GM19324 (cell line): Measurements from ENCODE around the gene PCBD2.
"Not testable (repeated sequence)": the region's sequence is repeated elsewhere in the genome, so short reads cannot be mapped to it uniquely, and the experiment has no call there.

Experiments
- ATAC-seq: cut with Tn5 transposase; IDR thresholded peaks from one replicate; pipeline ENCODE4 v1.9.1; 2021; ENCODE audit warnings: mild to moderate bottlenecking, moderate library complexity; ENCODE audit not compliant: unreplicated experiment, low FRiP score

The PCBD2 gene

DNA sequence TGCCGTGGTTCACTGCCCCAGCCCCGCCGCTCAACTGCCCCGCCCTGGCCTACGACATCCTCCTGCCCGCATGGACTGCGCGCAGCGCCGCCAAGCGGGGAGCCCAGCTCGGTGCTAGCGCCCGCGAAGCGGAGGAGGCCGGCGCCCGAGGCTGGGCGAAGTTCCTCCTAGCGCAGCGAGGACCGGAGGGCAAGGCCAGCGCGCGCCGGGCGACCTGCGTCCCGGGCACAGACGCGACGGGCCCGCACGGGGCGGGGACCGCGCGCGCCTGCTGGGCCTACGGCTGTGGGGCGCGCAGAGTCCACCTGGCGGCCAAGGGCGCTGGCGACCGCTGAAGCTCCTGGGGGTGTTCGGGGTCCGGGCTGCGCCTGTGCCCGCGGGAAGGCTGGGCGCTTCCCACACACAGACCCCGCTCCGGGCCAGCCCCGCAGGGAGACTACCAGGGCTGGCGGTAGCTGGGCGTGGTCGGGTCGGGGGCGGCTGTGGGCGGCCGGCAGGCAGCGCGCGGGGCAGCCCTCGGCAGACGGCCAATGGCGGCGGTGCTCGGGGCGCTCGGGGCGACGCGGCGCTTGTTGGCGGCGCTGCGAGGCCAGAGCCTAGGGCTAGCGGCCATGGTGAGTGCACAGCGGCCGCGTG is at the start of gene PCBD2:
PCBD2 (plus strand) TSS at position 522 of the 636 bp plus-strand sequence; CDS start at position 531, 9 bp downstream.
- peak; percentile 83 for ATAC-seq

DNA sequence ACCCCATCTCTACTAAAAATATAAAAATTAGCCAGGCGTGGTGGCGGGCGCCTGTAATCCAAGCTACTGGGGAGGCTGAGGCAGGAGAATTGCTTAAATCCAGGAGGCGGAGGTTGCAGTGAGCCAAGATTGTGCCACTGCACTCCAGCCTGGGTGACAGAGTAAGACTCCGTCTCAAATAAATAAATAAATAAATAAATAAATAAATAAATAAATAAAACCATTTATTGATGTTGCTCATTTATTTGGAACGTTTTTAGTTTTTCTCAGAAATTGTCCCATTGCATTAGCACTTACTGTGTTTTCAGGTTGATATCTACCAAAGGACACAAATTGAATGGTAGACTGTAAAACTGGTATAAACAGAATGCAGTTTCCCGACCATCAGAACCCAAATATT is 48.5 kb upstream of the PCBD2 start:
- not testable (repeated sequence) for ATAC-seq

GRCh38 chr5:134857401-134857800 is 47.5 kb upstream of the PCBD2 start:
- ATAC-seq, result no peak

DNA sequence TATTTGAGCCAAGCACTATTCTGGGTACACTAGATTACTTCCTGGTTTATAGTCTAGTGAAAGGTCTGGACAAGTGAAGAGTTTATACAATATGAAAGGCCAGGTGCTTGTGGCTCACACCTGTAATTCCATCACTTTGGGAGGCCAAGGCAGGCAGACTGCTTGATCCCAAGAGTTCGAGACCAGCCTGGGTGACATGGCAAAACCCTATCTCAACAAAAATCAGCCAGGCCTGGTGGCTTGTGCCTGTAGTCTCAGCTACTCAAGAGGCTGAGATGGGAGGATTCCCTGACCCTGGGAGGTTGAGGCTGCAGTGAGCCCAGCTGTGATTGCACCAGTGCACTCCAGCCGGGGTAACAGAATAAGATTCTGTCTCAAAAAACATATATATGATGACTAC is 40.2 kb upstream of the PCBD2 start:
- ATAC-seq, result no peak

DNA sequence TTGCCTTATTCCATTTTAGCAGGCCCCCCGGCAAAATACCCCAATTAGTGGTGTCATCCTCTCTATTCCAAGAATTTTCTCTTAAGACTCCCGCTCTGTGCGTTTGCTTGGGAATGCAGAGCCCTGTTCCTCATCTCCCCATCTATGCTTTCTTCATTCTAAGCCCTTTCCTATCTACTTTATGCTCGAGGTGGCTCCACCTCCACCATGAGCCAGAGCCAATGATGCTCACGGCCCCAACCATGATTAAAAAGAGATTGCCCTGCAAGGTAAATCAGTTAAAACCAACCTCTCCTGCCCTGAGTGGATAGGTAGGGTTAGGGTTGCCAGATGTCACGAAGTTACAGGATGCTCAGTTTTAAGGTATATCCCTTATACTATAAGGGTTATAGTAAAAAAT is 31.4 kb upstream of the PCBD2 start:
- no peak for ATAC-seq

GRCh38 chr5:134873987-134874830 is 30.7 kb upstream of the PCBD2 start, which contains the start of gene TXNDC15:
TSS of gene TXNDC15 (plus strand) at chr5:134874371. CDS start at chr5:134874428, 57 bp downstream.
- ATAC-seq, result peak; percentile 67

- ATAC-seq, result peak; percentile 24
Measured at GRCh38 chr5:134874831-134875655, 29.9 kb upstream of the PCBD2 start.

DNA sequence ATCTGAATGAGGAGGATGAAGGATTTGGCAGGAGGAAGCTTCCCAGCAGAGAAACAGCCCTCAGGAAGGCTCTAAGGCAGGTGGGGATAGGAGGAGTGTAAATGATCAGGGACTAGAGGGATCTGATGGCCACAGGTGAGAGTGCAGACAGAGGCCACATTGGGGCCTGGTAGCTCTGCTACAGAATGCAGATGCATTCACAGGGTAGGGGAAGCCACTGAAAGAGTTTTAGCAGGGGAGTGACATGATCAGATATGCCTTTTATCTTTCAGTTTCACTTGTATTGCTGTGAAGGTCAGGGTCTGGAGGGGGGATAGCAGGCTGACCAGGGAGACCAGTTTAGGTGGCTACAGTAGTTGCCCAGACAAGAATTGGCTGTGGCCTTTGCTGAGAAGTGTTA is 27.8 kb upstream of the PCBD2 start:
- peak; percentile 45 for ATAC-seq

DNA sequence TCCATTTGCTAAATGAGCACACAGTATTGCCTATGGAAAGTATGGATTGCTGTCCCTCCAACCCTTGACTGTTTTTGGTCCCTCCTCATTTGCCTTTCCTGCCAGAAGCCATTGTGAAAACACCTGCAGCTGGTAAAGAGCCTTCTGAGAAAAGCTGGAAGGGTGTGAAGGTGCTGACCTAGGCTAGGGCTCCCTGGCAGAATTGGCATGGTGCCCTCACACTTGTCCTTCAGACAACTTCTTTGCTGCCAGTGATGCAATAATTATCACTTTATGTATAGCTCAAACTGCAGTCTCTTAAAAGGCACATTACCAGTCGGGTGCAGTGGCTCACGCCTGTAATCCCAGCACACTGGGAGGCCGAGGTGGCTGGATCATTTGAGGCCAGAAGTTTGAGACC is 26.5 kb upstream of the PCBD2 start:
- no peak for ATAC-seq

DNA sequence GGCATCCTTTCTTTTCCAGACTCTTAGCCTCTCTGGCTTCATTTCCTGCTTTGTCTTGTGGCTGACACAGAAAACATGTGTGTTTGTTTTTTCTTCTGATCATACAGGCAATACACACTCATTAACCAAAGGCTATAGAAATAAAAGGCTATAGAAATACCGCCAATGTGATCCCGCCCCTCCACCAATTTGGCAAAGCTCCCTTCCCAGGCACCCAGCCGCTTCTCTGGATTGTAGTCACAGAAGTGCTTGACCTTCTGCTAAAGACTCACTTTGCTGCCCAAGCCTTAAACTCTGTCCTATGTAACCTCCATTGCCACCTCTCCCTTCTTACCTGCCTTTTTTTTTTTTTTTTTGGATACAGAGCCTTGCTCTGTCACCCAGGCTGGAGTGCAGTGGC is 25.5 kb upstream of the PCBD2 start:
- ATAC-seq, result no peak

- not testable (repeated sequence) for ATAC-seq
Measured at GRCh38 chr5:134880937-134881336, 24.0 kb upstream of the PCBD2 start.

DNA sequence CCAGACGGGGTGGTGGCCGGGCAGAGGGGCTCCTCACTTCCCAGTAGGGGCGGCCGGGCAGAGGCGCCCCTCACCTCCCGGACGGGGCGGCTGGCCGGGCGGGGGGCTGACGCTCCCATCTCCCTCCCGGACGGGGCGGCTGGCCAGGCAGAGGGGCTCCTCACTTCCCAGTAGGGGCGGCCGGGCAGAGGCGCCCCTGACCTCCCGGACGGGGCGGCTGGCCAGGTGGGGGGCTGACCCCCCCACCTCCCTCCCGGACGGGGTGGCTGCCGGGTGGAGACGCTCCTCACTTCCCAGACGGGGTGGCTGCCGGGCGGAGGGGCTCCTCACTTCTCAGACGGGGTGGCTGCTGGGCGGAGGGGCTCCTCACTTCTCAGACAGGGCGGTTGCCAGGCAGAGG is 23.2 kb upstream of the PCBD2 start:
- not testable (repeated sequence) for ATAC-seq

DNA sequence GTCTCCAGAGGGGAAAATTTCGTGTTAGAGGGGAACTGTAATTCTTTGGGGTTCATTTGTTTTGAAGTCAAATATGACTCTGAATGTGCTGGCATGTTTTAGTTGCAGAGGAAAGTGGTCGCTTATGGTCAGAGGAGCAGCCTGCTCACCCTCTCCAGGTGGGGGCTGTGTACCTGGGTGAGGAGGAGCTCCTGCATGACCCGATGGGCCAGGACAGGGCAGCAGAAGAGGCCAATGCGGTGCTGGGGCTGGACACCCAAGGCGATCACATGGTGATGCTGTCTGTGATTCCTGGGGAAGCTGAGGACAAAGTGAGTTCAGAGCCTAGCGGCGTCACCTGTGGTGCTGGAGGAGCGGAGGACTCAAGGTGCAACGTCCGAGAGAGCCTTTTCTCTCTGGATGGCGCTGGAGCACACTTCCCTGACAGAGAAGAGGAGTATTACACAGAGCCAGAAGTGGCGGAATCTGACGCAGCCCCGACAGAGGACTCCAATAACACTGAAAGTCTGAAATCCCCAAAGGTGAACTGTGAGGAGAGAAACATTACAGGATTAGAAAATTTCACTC is 17.3 kb upstream of the PCBD2 start:
- no peak for ATAC-seq

DNA sequence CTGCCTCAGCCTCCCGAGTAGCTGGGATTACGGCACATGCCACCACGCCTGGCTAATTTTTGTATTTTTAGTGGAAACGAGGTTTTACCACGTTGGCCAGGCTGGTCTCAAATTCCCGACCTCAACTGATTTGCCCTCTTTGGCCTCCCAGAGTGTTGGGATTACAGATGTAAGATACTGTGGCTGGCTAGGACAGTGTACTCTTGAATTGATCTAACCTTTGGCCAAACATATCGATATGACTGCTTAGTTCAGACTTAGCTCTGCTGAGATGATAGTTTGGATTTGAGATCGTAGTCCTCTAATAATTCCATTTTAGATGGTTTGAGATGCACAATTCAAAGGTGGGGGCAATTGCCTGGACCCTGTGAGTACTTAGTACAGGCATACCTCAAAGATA is 15.6 kb upstream of the PCBD2 start:
- ATAC-seq, result no peak

GRCh38 chr5:134891473-134891872 is 13.5 kb upstream of the PCBD2 start:
- no peak for ATAC-seq

- ATAC-seq, result no peak
Measured at GRCh38 chr5:134892282-134892681, 12.6 kb upstream of the PCBD2 start.

- ATAC-seq, result no peak
Measured at GRCh38 chr5:134892926-134893325, 12.0 kb upstream of the PCBD2 start.

- no peak for ATAC-seq
Measured at GRCh38 chr5:134893748-134894505, 11.0 kb upstream of the PCBD2 start.

DNA sequence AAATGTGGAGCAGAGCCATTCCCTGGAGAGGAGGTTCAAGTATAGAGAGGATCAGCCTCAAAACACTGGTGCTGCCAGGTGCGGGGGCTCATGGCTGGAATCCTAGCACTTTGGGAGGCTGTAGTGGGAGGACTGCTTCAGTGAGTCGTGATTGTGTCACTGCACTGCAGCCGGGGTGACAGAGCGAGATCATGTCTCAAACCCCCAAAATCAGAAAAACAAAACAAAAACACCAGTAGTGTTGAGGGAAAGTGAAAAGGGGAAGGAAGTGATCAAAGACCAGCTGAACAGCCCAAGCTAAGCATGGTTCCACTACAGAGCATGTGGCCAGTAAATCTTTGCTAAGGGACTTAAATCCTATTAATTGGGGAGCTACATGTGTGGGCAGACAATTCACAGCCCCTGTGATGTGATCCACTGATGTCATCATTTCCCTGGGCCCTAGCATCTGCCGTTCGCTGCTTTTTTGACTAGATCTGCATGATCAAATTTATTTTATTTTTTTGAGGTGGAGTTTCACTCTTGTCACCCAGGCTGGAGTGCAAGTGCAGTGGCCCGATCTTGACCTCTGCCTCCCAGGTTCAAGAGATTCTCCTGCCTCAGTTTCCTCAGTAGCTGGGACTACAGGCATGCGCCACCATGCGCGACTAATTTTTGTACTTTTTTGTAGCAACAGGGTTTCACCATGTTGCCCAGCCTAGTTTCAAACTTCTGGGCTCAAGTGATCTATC is 2.7 kb upstream of the PCBD2 start:
- ATAC-seq, result no peak
